Activated CD4-positive, alpha-beta T cell treated with anti-CD3 and anti-CD28 coated beads, Interleukin-2, amount 50 U/mL, for 1 hour (primary cell): ENCODE results near the gene LTBP4.
"Not testable (repeated sequence)": the region's sequence is repeated elsewhere in the genome, so short reads cannot be mapped to it uniquely, and the experiment has no call there.

Experiments used
- DNase-seq: peaks from one replicate; pipeline ENCODE4 v3.0.0-alpha.2; 2020

LTBP4 gene

GRCh38 chr19:40613690-40614621, 12.8 kb downstream of the LTBP4 start:
- DNase-seq: peak; percentile 82

GRCh38 chr19:40614622-40615411, 13.6 kb downstream of the LTBP4 start:
- peak; percentile 88 for DNase-seq

GRCh38 chr19:40616178-40616577, 15.0 kb downstream of the LTBP4 start:
- DNase-seq: no peak

- no peak for DNase-seq
These were observed 15.8 kb downstream of the LTBP4 start for GRCh38 chr19:40616941-40617340.

- no peak for DNase-seq
These were observed 16.8 kb downstream of the LTBP4 start for GRCh38 chr19:40617961-40618360.

- DNase-seq: no peak
These were observed 18.4 kb downstream of the LTBP4 start for GRCh38 chr19:40619333-40620160.

GRCh38 chr19:40620161-40620485, 19.0 kb downstream of the LTBP4 start:
- DNase-seq: no peak

GRCh38 chr19:40621283-40621682, 20.1 kb downstream of the LTBP4 start:
- no peak for DNase-seq

- no peak for DNase-seq
These were observed 21.0 kb downstream of the LTBP4 start for GRCh38 chr19:40621966-40622772.

GRCh38 chr19:40622773-40623075, 21.6 kb downstream of the LTBP4 start:
- DNase-seq: no peak

- no peak for DNase-seq
These were observed 22.5 kb downstream of the LTBP4 start for GRCh38 chr19:40623403-40624251.

GRCh38 chr19:40624369-40625153, 23.4 kb downstream of the LTBP4 start:
- not testable (repeated sequence) for DNase-seq

- DNase-seq: no peak
These were observed 24.4 kb downstream of the LTBP4 start for GRCh38 chr19:40625406-40626120.

- no peak for DNase-seq
These were observed 25.7 kb downstream of the LTBP4 start for GRCh38 chr19:40626918-40627317.

GRCh38 chr19:40627486-40628279, 26.5 kb downstream of the LTBP4 start:
- no peak for DNase-seq

GRCh38 chr19:40629346-40629745, 28.2 kb downstream of the LTBP4 start:
- DNase-seq: no peak

- no peak for DNase-seq
These were observed 29.5 kb downstream of the LTBP4 start for GRCh38 chr19:40630571-40631160.

- no peak for DNase-seq
These were observed 31.3 kb downstream of the LTBP4 start for GRCh38 chr19:40632311-40633036.
